Keratinocyte (primary cell): Measurements from ENCODE around the gene OTX1. TPM values are rescaled to one million over a fixed set of nuclear protein-coding genes. Genes with fewer than 3 reads are reported as not detected.

Experiments used
- DNase-seq: peaks from one replicate; pipeline ENCODE4 v3.0.0-alpha.2; 2011; ENCODE audit warnings: low read depth, missing footprints, low spot score
- FAIRE-seq: peaks from 2 replicates; lab custom pipeline; 2011; peaks lifted over from hg19 to GRCh38; lab: Jason Lieb, UNC
- H2AFZ ChIP-seq: 2 replicates; pipeline ENCODE4 v1.6.0; 2012; ENCODE audit warnings: low read length, control low read depth, inconsistent platforms; ENCODE audit not compliant: control insufficient read depth
- H3K27ac ChIP-seq: 2 replicates; pipeline ENCODE4 v1.5.1; 2011; ENCODE audit warnings: low read length; ENCODE audit not compliant: control insufficient read depth, insufficient read depth
- H3K27me3 ChIP-seq: 3 replicates; pipeline ENCODE4 v1.6.0; 2011; ENCODE audit warnings: low read length; ENCODE audit not compliant: control insufficient read depth, insufficient read depth; ENCODE audit errors: extremely low read depth
- H3K36me3 ChIP-seq, 2 experiments: 2 replicates in 1 of 2; 3 replicates in 1 of 2; pipeline ENCODE4 v1.5.1; 2011; ENCODE audit warnings: low read length in 2 of 2, mild to moderate bottlenecking in 1 of 2; ENCODE audit not compliant: control insufficient read depth in 2 of 2, insufficient read depth in 2 of 2; ENCODE audit errors: extremely low read depth in 1 of 2
- H3K4me1 ChIP-seq: 3 replicates; pipeline ENCODE4 v1.5.1; 2011; ENCODE audit warnings: low read length; ENCODE audit not compliant: control insufficient read depth, insufficient read depth; ENCODE audit errors: extremely low read depth
- H3K4me2 ChIP-seq: 3 replicates; pipeline ENCODE4 v1.6.0; 2011; ENCODE audit warnings: low read depth, low read length; ENCODE audit not compliant: control insufficient read depth, insufficient read depth; ENCODE audit errors: extremely low read depth
- H3K4me3 ChIP-seq, 3 experiments: fragments of 200-600 bp in 1 of 3; sonication (generic) in 1 of 3; 2 replicates in 2 of 3; 3 replicates in 1 of 3; pipeline ENCODE4 v1.5.1; 2011 to 2016; ENCODE audit warnings: low read length in 3 of 3, mild to moderate bottlenecking in 3 of 3, control low read depth in 2 of 3, inconsistent platforms in 1 of 3, low read depth in 1 of 3, mixed read lengths in 1 of 3, mixed run types in 1 of 3, moderate library complexity in 1 of 3; ENCODE audit not compliant: control insufficient read depth in 2 of 3, insufficient read depth in 2 of 3; ENCODE audit errors: extremely low read depth in 1 of 3
- H3K79me2 ChIP-seq: 2 replicates; pipeline ENCODE4 v1.6.0; 2012; ENCODE audit warnings: low read length; ENCODE audit not compliant: control insufficient read depth, insufficient read depth
- H3K9ac ChIP-seq: 3 replicates; pipeline ENCODE4 v1.6.0; 2011; ENCODE audit warnings: low read length; ENCODE audit not compliant: control insufficient read depth, insufficient read depth; ENCODE audit errors: extremely low read depth
- H3K9me1 ChIP-seq: 3 replicates; pipeline ENCODE4 v1.6.0; 2011; ENCODE audit warnings: low read length; ENCODE audit not compliant: control insufficient read depth, insufficient read depth; ENCODE audit errors: extremely low read depth
- H3K9me3 ChIP-seq: 2 replicates; pipeline ENCODE4 v1.5.1; 2012; ENCODE audit warnings: low read depth, low read length; ENCODE audit not compliant: control insufficient read depth
- H4K20me1 ChIP-seq: 3 replicates; pipeline ENCODE4 v1.6.0; 2011; ENCODE audit warnings: low read length; ENCODE audit not compliant: control insufficient read depth, insufficient read depth; ENCODE audit errors: extremely low read depth
- EZH2 ChIP-seq: IDR thresholded peaks from one replicate; pipeline ENCODE4 v1.6.1; 2012; ENCODE audit warnings: inconsistent platforms, mild to moderate bottlenecking, low read length, moderate library complexity
- dilution Hi-C: fragments of 300-500 bp; cut with MboI; formaldehyde crosslinking; loops from one replicate; pipeline ENCODE4 v1.7.0; 2020; ENCODE audit warnings: low sequenced_read_pairs; ENCODE audit not compliant: extremely low pct_ligation_motif_present
- polyA plus RNA-seq, 5 experiments: library from polyadenylated mRNA; depleted of rRNA in 3 of 5; stranded (reverse) in 3 of 5; stranded (forward) in 1 of 5; unstranded in 1 of 5; fragments of >200 nt; gene quantifications; 1 replicate in 1 of 5; 2 replicates in 3 of 5; 3 replicates in 1 of 5; pipeline versions ENCODE4 v1.2.1 to v1.2.3, GENCODE V29; 2011 to 2012; ENCODE audit warnings: missing spikeins in 2 of 5, low read depth in 1 of 5, low replicate concordance in 1 of 5
- TF ChIP-seq, protein P1 (sequence below), 3 experiments: IDR thresholded peaks in 1 of 3; conservative IDR thresholded peaks in 1 of 3; optimal IDR thresholded peaks in 1 of 3; 2 replicates in 2 of 3; 3 replicates in 1 of 3; pipeline versions ENCODE3 to v1.5.1; 2011; ENCODE audit warnings: low read length in 3 of 3, mild to moderate bottlenecking in 3 of 3, moderate library complexity in 2 of 3, control low read depth in 1 of 3, inconsistent platforms in 1 of 3; ENCODE audit not compliant: insufficient read depth in 2 of 3; ENCODE audit errors: extremely low read depth in 1 of 3

The OTX1 gene
- polyA plus RNA-seq, 1 donor (not counting 4 experiments of a cell fraction or from before 2014, with no cell fraction given), result 0.28 TPM

DNA sequence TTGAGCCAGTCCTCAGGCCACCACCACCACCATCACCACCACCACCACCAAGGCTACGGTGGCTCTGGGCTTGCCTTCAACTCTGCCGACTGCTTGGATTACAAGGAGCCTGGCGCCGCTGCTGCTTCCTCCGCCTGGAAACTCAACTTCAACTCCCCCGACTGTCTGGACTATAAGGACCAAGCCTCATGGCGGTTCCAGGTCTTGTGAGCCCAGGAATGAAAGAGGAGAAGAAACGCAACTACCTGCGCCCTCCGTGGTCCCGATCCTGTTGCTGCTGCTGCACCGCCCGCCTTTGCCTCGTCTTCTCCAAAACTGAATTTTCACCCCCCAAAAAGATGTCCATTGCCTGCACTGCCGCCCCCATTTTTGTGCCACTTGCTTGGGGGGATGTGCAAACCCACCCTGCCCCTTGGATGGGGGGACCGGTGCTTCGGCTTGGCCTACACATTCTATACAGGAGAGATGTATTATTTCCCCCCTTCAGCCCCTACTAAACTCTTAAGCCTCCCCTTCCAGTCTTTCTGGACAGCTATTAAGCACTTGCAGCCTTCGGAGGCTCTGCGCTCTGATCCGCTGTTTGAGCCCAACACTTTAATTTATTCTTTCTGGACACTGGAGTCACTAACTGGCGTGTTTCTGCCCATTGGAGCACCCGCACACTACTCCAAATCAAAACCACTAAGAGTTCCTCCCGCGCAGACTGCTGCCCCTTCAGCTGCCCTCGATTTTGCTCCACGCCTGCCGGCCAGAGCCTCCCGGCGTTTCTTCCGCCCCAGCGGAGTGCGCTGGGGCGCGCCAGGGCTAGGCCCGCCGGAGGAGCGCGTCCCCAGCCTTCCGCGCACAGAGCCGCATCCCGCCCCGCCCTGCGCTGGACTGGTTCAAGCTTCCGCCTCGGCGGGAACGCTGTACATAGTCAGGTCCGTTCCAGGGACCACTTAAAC, 5.7 kb downstream of the OTX1 start:
- Histone ChIP-seq H2AFZ (no peak overlapping the region), H3K27me3 (no peaks in the 10 kb centered on the region), H3K9me3 (peaks cover 2% of the 10 kb centered on the region), H3K79me2 (peaks cover 10% of the 10 kb centered on the region), H3K4me1 (peaks cover 5% of the 10 kb centered on the region), H3K4me2 (no peak overlapping the region), H3K9me1 (no peaks in the 10 kb centered on the region), H3K4me3 (no peak overlapping the region), H3K36me3 (peaks cover 18 to 21% of the 10 kb centered on the region in 2 experiments), H4K20me1 (no peaks in the 10 kb centered on the region), H3K9ac (no peak overlapping the region), H3K27ac (no peak overlapping the region)
- dilution Hi-C loops, result no loop called here
- FAIRE-seq, result no peak
- no peak for DNase-seq
- TF ChIP-seq, protein P1, sequence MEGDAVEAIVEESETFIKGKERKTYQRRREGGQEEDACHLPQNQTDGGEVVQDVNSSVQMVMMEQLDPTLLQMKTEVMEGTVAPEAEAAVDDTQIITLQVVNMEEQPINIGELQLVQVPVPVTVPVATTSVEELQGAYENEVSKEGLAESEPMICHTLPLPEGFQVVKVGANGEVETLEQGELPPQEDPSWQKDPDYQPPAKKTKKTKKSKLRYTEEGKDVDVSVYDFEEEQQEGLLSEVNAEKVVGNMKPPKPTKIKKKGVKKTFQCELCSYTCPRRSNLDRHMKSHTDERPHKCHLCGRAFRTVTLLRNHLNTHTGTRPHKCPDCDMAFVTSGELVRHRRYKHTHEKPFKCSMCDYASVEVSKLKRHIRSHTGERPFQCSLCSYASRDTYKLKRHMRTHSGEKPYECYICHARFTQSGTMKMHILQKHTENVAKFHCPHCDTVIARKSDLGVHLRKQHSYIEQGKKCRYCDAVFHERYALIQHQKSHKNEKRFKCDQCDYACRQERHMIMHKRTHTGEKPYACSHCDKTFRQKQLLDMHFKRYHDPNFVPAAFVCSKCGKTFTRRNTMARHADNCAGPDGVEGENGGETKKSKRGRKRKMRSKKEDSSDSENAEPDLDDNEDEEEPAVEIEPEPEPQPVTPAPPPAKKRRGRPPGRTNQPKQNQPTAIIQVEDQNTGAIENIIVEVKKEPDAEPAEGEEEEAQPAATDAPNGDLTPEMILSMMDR (optimal IDR thresholded peaks at IDR 0.05 in 1 of 3, IDR thresholded peaks at IDR 0.05 in 1 of 3, conservative IDR thresholded peaks at IDR 0.05 in 1 of 3; ENCODE audit: extremely low read depth in 1 of 3, insufficient read depth in 2 of 3, low read length in 3 of 3), result no peak
- no peak for TF ChIP-seq EZH2

- H3K27me3 ChIP-seq, result no peaks in the 10 kb centered on the region
- H3K9me3 ChIP-seq, result peaks cover 2% of the 10 kb centered on the region
- H3K27ac ChIP-seq, result no peak overlapping the region
- peaks cover 2% of the 10 kb centered on the region for H3K4me1 ChIP-seq
- no peaks in the 10 kb centered on the region for H3K9me1 ChIP-seq
- H3K36me3 ChIP-seq, result peaks cover 18 to 21% of the 10 kb centered on the region in 2 experiments
- peaks cover 2% of the 10 kb centered on the region for H3K79me2 ChIP-seq
- no peak overlapping the region for H3K4me3 ChIP-seq
- DNase-seq (no peak), FAIRE-seq (no peak)
- H3K9ac ChIP-seq, result no peak overlapping the region
- H4K20me1 ChIP-seq, result no peaks in the 10 kb centered on the region
- no peak for TF ChIP-seq EZH2
- no peak overlapping the region for H2AFZ ChIP-seq
- H3K4me2 ChIP-seq, result no peak overlapping the region
- dilution Hi-C loops, result no loop called here
Measured at GRCh38 chr2:63057249-63058143, 6.9 kb downstream of the OTX1 start.
